DND-41 (cell line): ENCODE data around the gene THSD1.

Experiments used
- ATAC-seq: fragments of 200-7000 bp; cut with Tn5 transposase; 3 replicates; pipeline ENCODE4 v1.9.1; 2021; ENCODE audit warnings: low read depth; ENCODE audit not compliant: insufficient read depth
- DNase-seq: peaks from one replicate; pipeline ENCODE4 v3.0.0-alpha.2; 2020
- H2AFZ ChIP-seq: 2 replicates; pipeline ENCODE4 v1.6.0; 2012; ENCODE audit warnings: low read depth, low read length
- H3K27ac ChIP-seq: 2 replicates; pipeline ENCODE4 v1.5.1; 2012; ENCODE audit warnings: low read length, inconsistent platforms
- H3K27me3 ChIP-seq: fragments of 200-600 bp; sonication (generic); 2 replicates; pipeline ENCODE4 v1.6.0; 2012; ENCODE audit warnings: low read length, mild to moderate bottlenecking, inconsistent platforms; ENCODE audit not compliant: insufficient read depth, poor library complexity
- H3K36me3 ChIP-seq: 2 replicates; pipeline ENCODE4 v1.5.1; 2012; ENCODE audit warnings: low read length, inconsistent platforms; ENCODE audit not compliant: insufficient read depth
- H3K4me1 ChIP-seq: 2 replicates; pipeline ENCODE4 v1.5.1; 2012; ENCODE audit warnings: mild to moderate bottlenecking, low read length; ENCODE audit not compliant: insufficient read depth
- H3K4me2 ChIP-seq: 2 replicates; pipeline ENCODE4 v1.6.0; 2012; ENCODE audit warnings: mild to moderate bottlenecking, moderate library complexity, low read length, inconsistent platforms; ENCODE audit not compliant: insufficient read depth
- H3K4me3 ChIP-seq, 2 experiments: fragments of 200-600 bp in 1 of 2; shearing (Covaris generic) in 1 of 2; 2 replicates each; pipeline ENCODE4 v1.5.1; 2012 to 2016; ENCODE audit warnings: inconsistent platforms in 2 of 2, low read length in 2 of 2, mild to moderate bottlenecking in 2 of 2, low read depth in 1 of 2, moderate library complexity in 1 of 2
- H3K79me2 ChIP-seq: 2 replicates; pipeline ENCODE4 v1.6.0; 2012; ENCODE audit warnings: low read length, inconsistent platforms; ENCODE audit not compliant: insufficient read depth
- H3K9ac ChIP-seq: 2 replicates; pipeline ENCODE4 v1.6.0; 2012; ENCODE audit warnings: low read depth, mild to moderate bottlenecking, inconsistent platforms, low read length, moderate library complexity
- H3K9me3 ChIP-seq: 2 replicates; pipeline ENCODE4 v1.5.1; 2012; ENCODE audit warnings: low read length, moderate library complexity, mild to moderate bottlenecking, inconsistent platforms; ENCODE audit not compliant: insufficient read depth, severe bottlenecking
- H4K20me1 ChIP-seq: 2 replicates; pipeline ENCODE4 v1.6.0; 2012; ENCODE audit warnings: low read length; ENCODE audit not compliant: insufficient read depth
- EZH2 ChIP-seq: IDR thresholded peaks from 3 replicates; pipeline ENCODE4 v1.6.1; 2012; ENCODE audit warnings: borderline replicate concordance, low read depth, mild to moderate bottlenecking, moderate library complexity, low read length, inconsistent platforms; ENCODE audit not compliant: severe bottlenecking
- TF ChIP-seq, protein P1 (sequence below): IDR thresholded peaks from 2 replicates; pipeline ENCODE4 v1.5.1; 2012; ENCODE audit warnings: borderline replicate concordance, low read length, moderate library complexity, mild to moderate bottlenecking; ENCODE audit not compliant: poor library complexity, severe bottlenecking; ENCODE audit errors: extremely low read depth

Gene THSD1

DNA sequence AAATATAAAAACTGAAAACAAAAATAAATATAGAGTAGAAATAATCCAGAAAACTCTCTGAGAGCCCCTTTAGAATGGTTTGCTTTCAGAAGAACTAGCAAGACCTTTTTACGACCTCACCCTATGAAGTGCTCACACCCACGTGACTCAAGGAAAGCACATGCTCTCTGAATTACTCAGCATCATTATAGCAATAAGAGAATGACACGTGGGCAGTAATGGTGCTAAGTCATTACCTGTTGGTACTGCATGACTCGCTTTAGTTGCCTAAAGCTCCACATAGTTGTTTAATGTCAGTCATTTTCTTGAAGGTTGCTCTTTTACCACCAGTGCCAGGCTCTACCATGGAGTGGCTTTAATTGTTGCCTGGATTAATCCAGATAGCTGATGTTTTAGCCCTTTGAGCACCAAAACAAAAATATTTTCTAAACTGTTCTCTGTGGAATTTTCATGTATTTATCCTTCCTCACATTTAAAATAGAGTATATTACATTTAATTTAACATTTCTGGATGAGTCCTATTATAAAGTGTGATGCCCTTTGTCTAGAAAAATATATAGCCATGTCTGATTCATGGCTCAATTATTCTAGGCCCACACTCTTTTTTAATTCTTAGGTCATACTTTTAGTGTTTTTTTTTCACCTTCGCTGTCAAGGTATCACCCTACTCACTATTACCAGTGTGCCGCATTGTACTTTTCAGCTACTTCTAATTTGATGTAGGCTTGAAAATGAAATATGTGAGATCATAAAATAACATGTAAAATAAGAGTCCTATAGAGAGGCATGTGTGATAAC, 56.8 kb downstream of the THSD1 start:
- Histone ChIP-seq H3K27ac (no peak overlapping the region), H4K20me1 (no peaks in the 10 kb centered on the region), H3K36me3 (no peaks in the 10 kb centered on the region), H3K79me2 (no peaks in the 10 kb centered on the region), H3K4me2 (no peak overlapping the region), H3K4me1 (no peaks in the 10 kb centered on the region), H3K9me3 (no peaks in the 10 kb centered on the region), H3K4me3 (no peak overlapping the region), H3K27me3 (no peaks in the 10 kb centered on the region), H3K9ac (no peak overlapping the region), H2AFZ (no peak overlapping the region)
- ATAC-seq (no peak), DNase-seq (no peak)
- TF ChIP-seq, protein P1, sequence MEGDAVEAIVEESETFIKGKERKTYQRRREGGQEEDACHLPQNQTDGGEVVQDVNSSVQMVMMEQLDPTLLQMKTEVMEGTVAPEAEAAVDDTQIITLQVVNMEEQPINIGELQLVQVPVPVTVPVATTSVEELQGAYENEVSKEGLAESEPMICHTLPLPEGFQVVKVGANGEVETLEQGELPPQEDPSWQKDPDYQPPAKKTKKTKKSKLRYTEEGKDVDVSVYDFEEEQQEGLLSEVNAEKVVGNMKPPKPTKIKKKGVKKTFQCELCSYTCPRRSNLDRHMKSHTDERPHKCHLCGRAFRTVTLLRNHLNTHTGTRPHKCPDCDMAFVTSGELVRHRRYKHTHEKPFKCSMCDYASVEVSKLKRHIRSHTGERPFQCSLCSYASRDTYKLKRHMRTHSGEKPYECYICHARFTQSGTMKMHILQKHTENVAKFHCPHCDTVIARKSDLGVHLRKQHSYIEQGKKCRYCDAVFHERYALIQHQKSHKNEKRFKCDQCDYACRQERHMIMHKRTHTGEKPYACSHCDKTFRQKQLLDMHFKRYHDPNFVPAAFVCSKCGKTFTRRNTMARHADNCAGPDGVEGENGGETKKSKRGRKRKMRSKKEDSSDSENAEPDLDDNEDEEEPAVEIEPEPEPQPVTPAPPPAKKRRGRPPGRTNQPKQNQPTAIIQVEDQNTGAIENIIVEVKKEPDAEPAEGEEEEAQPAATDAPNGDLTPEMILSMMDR: no peak
- no peak for TF ChIP-seq EZH2

DNA sequence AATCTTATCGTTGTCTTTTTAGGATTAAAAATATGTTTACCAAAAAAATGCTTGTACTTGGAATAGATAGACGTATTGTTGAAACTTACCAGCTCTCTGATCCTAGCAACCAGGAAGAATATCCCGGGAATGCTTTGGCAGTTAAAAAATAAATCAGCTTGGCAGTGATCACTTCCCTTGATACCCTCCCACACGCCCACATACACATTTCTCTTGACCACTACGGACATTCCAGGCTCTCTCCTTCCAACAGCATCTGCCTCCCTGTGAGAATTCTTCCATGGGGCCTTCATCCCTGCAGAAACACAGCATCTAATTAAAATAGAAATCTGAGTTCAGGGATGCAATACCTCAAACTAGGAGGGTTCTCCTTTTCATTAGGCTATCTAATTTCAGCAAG, 57.9 kb downstream of the THSD1 start:
- Histone ChIP-seq H3K9ac (no peak overlapping the region), H3K27ac (no peak overlapping the region), H2AFZ (no peak overlapping the region), H3K4me2 (no peak overlapping the region), H3K36me3 (no peaks in the 10 kb centered on the region), H3K27me3 (no peaks in the 10 kb centered on the region), H3K4me1 (no peaks in the 10 kb centered on the region), H4K20me1 (no peaks in the 10 kb centered on the region), H3K9me3 (no peaks in the 10 kb centered on the region), H3K4me3 (no peak overlapping the region), H3K79me2 (no peaks in the 10 kb centered on the region)
- TF ChIP-seq, protein P1: no peak
- TF ChIP-seq EZH2: no peak
- no peak for ATAC-seq
- no peak for DNase-seq

DNA sequence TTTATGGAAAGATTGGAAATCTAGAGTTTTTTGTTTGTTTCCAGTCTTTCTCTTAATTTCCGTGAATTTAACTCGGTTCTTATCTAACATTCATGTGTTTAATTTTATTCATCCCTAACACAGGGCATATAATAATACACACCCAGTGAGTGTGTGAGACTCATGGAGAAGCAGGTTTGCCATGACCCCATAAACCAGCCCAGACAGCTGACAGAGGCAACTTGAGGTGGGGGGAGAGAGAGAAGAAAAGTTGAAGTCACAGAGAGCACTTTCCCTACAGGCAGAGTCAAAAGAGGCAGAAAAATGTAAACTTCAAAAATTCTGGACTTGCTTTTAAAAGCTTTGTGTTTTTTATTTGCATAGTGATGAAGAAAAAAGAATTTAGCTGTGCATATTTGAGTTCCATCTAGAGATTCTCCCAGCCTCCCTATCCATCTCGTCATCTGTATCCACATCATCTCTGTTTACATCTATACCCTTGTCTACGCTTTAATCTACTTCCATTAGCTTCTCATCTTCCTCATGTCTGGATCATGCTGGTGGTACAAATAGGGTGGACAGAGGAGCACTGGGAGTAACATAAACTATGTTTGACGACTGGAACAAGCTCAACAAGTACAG, 60.2 kb downstream of the THSD1 start:
- H3K9me3 ChIP-seq: no peaks in the 10 kb centered on the region
- no peaks in the 10 kb centered on the region for H3K79me2 ChIP-seq
- TF ChIP-seq, protein P1: no peak
- no peak for TF ChIP-seq EZH2
- no peak for DNase-seq
- no peak overlapping the region for H3K27ac ChIP-seq
- no peak overlapping the region for H3K9ac ChIP-seq
- no peaks in the 10 kb centered on the region for H3K36me3 ChIP-seq
- no peak overlapping the region for H2AFZ ChIP-seq
- H3K4me2 ChIP-seq: no peak overlapping the region
- H3K4me3 ChIP-seq: no peak overlapping the region
- H3K4me1 ChIP-seq: no peaks in the 10 kb centered on the region
- ATAC-seq: no peak
- H4K20me1 ChIP-seq: no peaks in the 10 kb centered on the region
- H3K27me3 ChIP-seq: no peaks in the 10 kb centered on the region
